GM21717 (cell line): Measurements from ENCODE around the gene SEZ6.

ENCODE experiments used
- ATAC-seq: cut with Tn5 transposase; IDR thresholded peaks from one replicate; pipeline ENCODE4 v1.9.1; 2021; ENCODE audit warnings: mild to moderate bottlenecking, moderate library complexity; ENCODE audit not compliant: unreplicated experiment

The SEZ6 gene

GRCh38 chr17:29003289-29003688, 2.5 kb downstream of the SEZ6 start:
- no peak for ATAC-seq

- ATAC-seq, result no peak
Observed at GRCh38 chr17:29002811-29003210, 3.0 kb downstream of the SEZ6 start.

- no peak for ATAC-seq
Observed at GRCh38 chr17:29000973-29001372, 4.9 kb downstream of the SEZ6 start.

- ATAC-seq, result no peak
Observed at GRCh38 chr17:28999206-28999605, 6.6 kb downstream of the SEZ6 start.

GRCh38 chr17:28997806-28998205, 8.0 kb downstream of the SEZ6 start:
- ATAC-seq, result no peak

GRCh38 chr17:28996554-28997096, 9.2 kb downstream of the SEZ6 start:
- ATAC-seq, result no peak

- no peak for ATAC-seq
Observed at GRCh38 chr17:28993645-28994426, 12.0 kb downstream of the SEZ6 start.

- ATAC-seq, result no peak
Observed at GRCh38 chr17:28992625-28993600, 12.9 kb downstream of the SEZ6 start.

- no peak for ATAC-seq
Observed at GRCh38 chr17:28992185-28992584, 13.6 kb downstream of the SEZ6 start.

GRCh38 chr17:28991779-28992178, 14.1 kb downstream of the SEZ6 start:
- ATAC-seq, result no peak

- no peak for ATAC-seq
Observed at GRCh38 chr17:28989028-28989427, 16.8 kb downstream of the SEZ6 start.

- no peak for ATAC-seq
Observed at GRCh38 chr17:28988475-28988874, 17.4 kb downstream of the SEZ6 start.

- no peak for ATAC-seq
Observed at GRCh38 chr17:28986714-28987655, 18.8 kb downstream of the SEZ6 start.

GRCh38 chr17:28985950-28986713, 19.7 kb downstream of the SEZ6 start:
- no peak for ATAC-seq

- no peak for ATAC-seq
Observed at GRCh38 chr17:28983286-28984230, 22.3 kb downstream of the SEZ6 start.

GRCh38 chr17:28982131-28982793, 23.6 kb downstream of the SEZ6 start:
- no peak for ATAC-seq

- no peak for ATAC-seq
Observed at GRCh38 chr17:28978356-28978964, 27.4 kb downstream of the SEZ6 start.
